Loucy (cell line): ENCODE data around the gene BTN2A1.

ENCODE experiments used
- CTCF ChIP-seq: fragments of 200-600 bp; sonication (generic); conservative IDR thresholded peaks from 2 replicates; pipeline ENCODE4 v1.5.1; 2014; ENCODE audit warnings: mild to moderate bottlenecking, antibody characterized with exemption, low read length
- EZH2phosphoT487 ChIP-seq: fragments of 200-600 bp; IDR thresholded peaks from 2 replicates; pipeline ENCODE4 v1.6.1; 2018; ENCODE audit warnings: antibody characterized with exemption, mild to moderate bottlenecking, moderate library complexity, borderline replicate concordance

- TF ChIP-seq CTCF (no peak), EZH2phosphoT487 (no peak)
These were observed 10.5 kb upstream of the BTN2A1 start for GRCh38 chr6:26447257-26447656.
